WTC11 (cell line): ENCODE measurements around the gene EXOC3L4. TPM values are rescaled to one million over a fixed set of nuclear protein-coding genes. Genes with fewer than 3 reads are reported as not detected.
A peak's percentile ranks its signal among the peaks of the same experiment; 100 is the strongest.

ENCODE experiments used
- ATAC-seq: fragments of 200-7000 bp; cut with Tn5 transposase; 2 replicates; pipeline ENCODE4 v1.10.0; 2021; ENCODE audit warnings: mild to moderate bottlenecking, moderate library complexity
- CTCF ChIA-PET: fragments of 300-600 bp; sonication (Branson Sonifier 250); formaldehyde crosslinking; loops from one replicate; lab custom pipeline; 2021; ENCODE audit warnings: antibody characterized with exemption; lab: Charles Lee
- POLR2A ChIA-PET: fragments of 350-600 bp; sonication (Branson Sonifier 250); formaldehyde crosslinking; loops from one replicate; lab custom pipeline; 2021; ENCODE audit warnings: antibody characterized with exemption; lab: Charles Lee
- DNase-seq: peaks from one replicate; pipeline ENCODE4 v3.0.0; 2021; ENCODE audit warnings: low spot score
- H3K27ac Mint-ChIP-seq: 2 replicates; pipeline ENCODE4 v1.8.0; 2021; ENCODE audit warnings: mixed read lengths
- H3K27me3 Mint-ChIP-seq: 2 replicates; pipeline ENCODE4 v1.8.0; 2021; ENCODE audit warnings: low read depth, mild to moderate bottlenecking, moderate library complexity, mixed read lengths
- H3K36me3 Mint-ChIP-seq: 2 replicates; pipeline ENCODE4 v1.8.0; 2021; ENCODE audit warnings: mixed read lengths
- H3K4me1 Mint-ChIP-seq: 2 replicates; pipeline ENCODE4 v1.8.0; 2022; ENCODE audit warnings: mixed read lengths
- H3K4me3 Mint-ChIP-seq: 2 replicates; pipeline ENCODE4 v1.8.0; 2021; ENCODE audit warnings: mild to moderate bottlenecking, moderate library complexity, mixed read lengths
- H3K9me3 Mint-ChIP-seq: 2 replicates; pipeline ENCODE4 v1.8.0; 2021; ENCODE audit warnings: mixed read lengths
- ELF4 ChIP-seq: sonication (generic); formaldehyde crosslinking; IDR thresholded peaks from 2 replicates; pipeline ENCODE4 v1.8.1; 2022; ENCODE audit warnings: low read depth, mild to moderate bottlenecking, moderate library complexity, missing genetic modification reagents
- ETV6 ChIP-seq: sonication (generic); formaldehyde crosslinking; IDR thresholded peaks from 2 replicates; pipeline ENCODE4 v1.8.1; 2022; ENCODE audit warnings: mild to moderate bottlenecking, missing genetic modification reagents
- GABPB1 ChIP-seq: sonication (generic); formaldehyde crosslinking; IDR thresholded peaks from 2 replicates; pipeline ENCODE4 v1.8.1; 2023; ENCODE audit warnings: mild to moderate bottlenecking, missing genetic modification reagents
- IRF1 ChIP-seq: sonication (generic); formaldehyde crosslinking; IDR thresholded peaks from 2 replicates; pipeline ENCODE4 v1.8.0; 2023; ENCODE audit warnings: missing genetic modification reagents
- JUN ChIP-seq: sonication (generic); formaldehyde crosslinking; IDR thresholded peaks from 2 replicates; pipeline ENCODE4 v1.8.0; 2023; ENCODE audit warnings: mild to moderate bottlenecking, missing genetic modification reagents
- MYBL2 ChIP-seq: sonication (generic); formaldehyde crosslinking; IDR thresholded peaks from 2 replicates; pipeline ENCODE4 v1.8.1; 2023; ENCODE audit warnings: mild to moderate bottlenecking, moderate library complexity, missing genetic modification reagents
- NFATC4 ChIP-seq: fragments of 250-450 bp; sonication (Bioruptor Pico); IDR thresholded peaks from 2 replicates; pipeline ENCODE4 v1.9.0; 2021; ENCODE audit warnings: mild to moderate bottlenecking
- ZNF121 ChIP-seq: sonication (generic); formaldehyde crosslinking; IDR thresholded peaks from 2 replicates; pipeline ENCODE4 v1.8.0; 2023; ENCODE audit warnings: missing genetic modification reagents
- ZNF396 ChIP-seq: fragments of 250-450 bp; sonication (Bioruptor Pico); IDR thresholded peaks from 2 replicates; pipeline ENCODE4 v1.8.0; 2021; ENCODE audit warnings: mild to moderate bottlenecking, moderate library complexity, borderline replicate concordance
- total RNA-seq: library from RNA; stranded (reverse); gene quantifications from 3 replicates; pipeline ENCODE4 v1.2.3, GENCODE V29; 2021
- TF ChIP-seq, protein P1 (sequence below): sonication (generic); formaldehyde crosslinking; IDR thresholded peaks from 2 replicates; pipeline ENCODE4 v1.8.1; 2022; ENCODE audit warnings: missing genetic modification reagents, borderline replicate concordance
- TF ChIP-seq, protein P2 (sequence below): sonication (generic); formaldehyde crosslinking; conservative IDR thresholded peaks from 2 replicates; pipeline ENCODE4 v1.8.1; 2022; ENCODE audit warnings: mild to moderate bottlenecking, missing genetic modification reagents
- TF ChIP-seq, protein P3 (sequence below): sonication (generic); formaldehyde crosslinking; IDR thresholded peaks from 2 replicates; pipeline ENCODE4 v1.8.1; 2023; ENCODE audit warnings: mild to moderate bottlenecking, missing genetic modification reagents, moderate library complexity
- TF ChIP-seq, protein P4 (sequence below): sonication (generic); formaldehyde crosslinking; IDR thresholded peaks from 2 replicates; pipeline ENCODE4 v1.8.1; 2022; ENCODE audit warnings: low read depth, mild to moderate bottlenecking, moderate library complexity, missing genetic modification reagents, borderline replicate concordance

Gene EXOC3L4
- total RNA-seq, 1 experiment from 2014 or later: 0.42 TPM

- ATAC-seq: no peak
- Mint-ChIP-seq H3K4me3 (no peak overlapping the region), H3K9me3 (no peaks in the 10 kb centered on the region), H3K36me3 (no peaks in the 10 kb centered on the region), H3K4me1 (peaks cover 14% of the 10 kb centered on the region), H3K27me3 (peaks cover 56% of the 10 kb centered on the region), H3K27ac (no peak overlapping the region)
- ChIA-PET CTCF (interaction anchor here (1.1 to 6.3 kb wide), 7 partner anchors 9 to 200 kb away, joined by 3 to 199 read pairs (median 60); partner anchors contain the start of gene TNFAIP2), POLR2A (interaction anchor here (0.5 to 1.6 kb wide), 2 partner anchors 25 to 244 kb away, joined by 3 read pairs; no protein-coding TSS in a partner anchor)
- DNase-seq: peak; percentile 50
- 0 out of 2 replicates have a peak, but pooled peaks have one; percentile 40 for TF ChIP-seq ETV6
- TF ChIP-seq, protein P1, sequence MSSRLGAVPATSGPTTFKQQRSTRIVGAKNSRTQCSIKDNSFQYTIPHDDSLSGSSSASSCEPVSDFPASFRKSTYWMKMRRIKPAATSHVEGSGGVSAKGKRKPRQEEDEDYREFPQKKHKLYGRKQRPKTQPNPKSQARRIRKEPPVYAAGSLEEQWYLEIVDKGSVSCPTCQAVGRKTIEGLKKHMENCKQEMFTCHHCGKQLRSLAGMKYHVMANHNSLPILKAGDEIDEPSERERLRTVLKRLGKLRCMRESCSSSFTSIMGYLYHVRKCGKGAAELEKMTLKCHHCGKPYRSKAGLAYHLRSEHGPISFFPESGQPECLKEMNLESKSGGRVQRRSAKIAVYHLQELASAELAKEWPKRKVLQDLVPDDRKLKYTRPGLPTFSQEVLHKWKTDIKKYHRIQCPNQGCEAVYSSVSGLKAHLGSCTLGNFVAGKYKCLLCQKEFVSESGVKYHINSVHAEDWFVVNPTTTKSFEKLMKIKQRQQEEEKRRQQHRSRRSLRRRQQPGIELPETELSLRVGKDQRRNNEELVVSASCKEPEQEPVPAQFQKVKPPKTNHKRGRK (CRISPR knock-in tag): no peak
- TF ChIP-seq ELF4 (CRISPR knock-in tag): no peak
- TF ChIP-seq ZNF396: no peak
Observed at GRCh38 chr14:103101963-103102688, 7.6 kb downstream of the EXOC3L4 start.

DNA sequence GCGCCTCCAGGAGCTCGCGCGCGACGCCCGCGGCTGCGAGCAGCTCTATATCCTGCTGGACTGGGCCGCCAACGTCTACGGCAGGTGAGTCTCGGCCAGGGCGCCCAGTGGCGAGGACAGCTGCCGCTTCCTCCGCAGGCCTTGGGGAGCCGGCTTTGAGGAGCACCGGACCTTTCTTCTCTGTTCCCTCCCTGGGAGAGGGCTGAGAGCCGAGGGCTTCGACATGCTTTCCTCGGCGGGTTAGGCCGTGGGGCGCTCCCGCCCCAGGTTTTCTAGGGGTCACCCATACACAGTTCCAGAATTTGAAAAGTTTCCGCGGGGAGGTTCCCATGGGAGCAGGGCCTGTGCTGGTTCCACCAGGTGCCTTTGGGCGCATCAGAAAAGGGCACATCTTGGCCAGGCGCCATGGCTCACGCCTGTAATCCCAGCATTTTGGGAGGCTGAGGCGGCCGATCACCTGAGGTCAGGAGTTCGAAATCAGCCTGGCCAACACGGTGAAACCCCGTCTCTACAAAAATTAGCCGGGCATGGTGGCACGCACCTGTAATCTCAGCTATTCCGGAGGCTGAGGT lies 8.2 kb downstream of the EXOC3L4 start:
- DNase-seq: peak; percentile 24
- H3K4me1 Mint-ChIP-seq: peaks cover 14% of the 10 kb centered on the region
- ChIA-PET POLR2A (interaction anchor here (0.5 to 1.6 kb wide), 2 partner anchors 24 to 267 kb away, joined by 3 to 5 read pairs; no protein-coding TSS in a partner anchor), CTCF (interaction anchor here (1.1 to 6.3 kb wide), 6 partner anchors 8 to 199 kb away, joined by 3 to 199 read pairs (median 67); partner anchors contain the start of gene TNFAIP2)
- H3K9me3 Mint-ChIP-seq: no peaks in the 10 kb centered on the region
- H3K4me3 Mint-ChIP-seq: no peak overlapping the region
- TF ChIP-seq MYBL2 (CRISPR knock-in tag) (no peak), IRF1 (CRISPR knock-in tag) (no peak), NFATC4 (no peak), JUN (CRISPR knock-in tag) (no peak)
- TF ChIP-seq, protein P2, sequence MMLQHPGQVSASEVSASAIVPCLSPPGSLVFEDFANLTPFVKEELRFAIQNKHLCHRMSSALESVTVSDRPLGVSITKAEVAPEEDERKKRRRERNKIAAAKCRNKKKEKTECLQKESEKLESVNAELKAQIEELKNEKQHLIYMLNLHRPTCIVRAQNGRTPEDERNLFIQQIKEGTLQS: no peak
- TF ChIP-seq, protein P3, sequence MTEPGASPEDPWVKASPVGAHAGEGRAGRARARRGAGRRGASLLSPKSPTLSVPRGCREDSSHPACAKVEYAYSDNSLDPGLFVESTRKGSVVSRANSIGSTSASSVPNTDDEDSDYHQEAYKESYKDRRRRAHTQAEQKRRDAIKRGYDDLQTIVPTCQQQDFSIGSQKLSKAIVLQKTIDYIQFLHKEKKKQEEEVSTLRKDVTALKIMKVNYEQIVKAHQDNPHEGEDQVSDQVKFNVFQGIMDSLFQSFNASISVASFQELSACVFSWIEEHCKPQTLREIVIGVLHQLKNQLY (CRISPR knock-in tag): no peak
- no peak overlapping the region for H3K27ac Mint-ChIP-seq
- ATAC-seq: no peak
- no peaks in the 10 kb centered on the region for H3K36me3 Mint-ChIP-seq
- H3K27me3 Mint-ChIP-seq: peaks cover 54% of the 10 kb centered on the region

GRCh38 chr14:103103461-103104388 lies 9.2 kb downstream of the EXOC3L4 start:
- H3K27ac Mint-ChIP-seq: no peak overlapping the region
- CTCF ChIA-PET: interaction anchor here (0.5 to 6.3 kb wide), 27 partner anchors 8 to 419 kb away, joined by 3 to 199 read pairs (median 15); partner anchors contain the start of genes CDC42BPB, CKB, EXOC3L4 and TNFAIP2
- DNase-seq: peak; percentile 46
- H3K27me3 Mint-ChIP-seq: peaks cover 54% of the 10 kb centered on the region
- 0 out of 2 replicates have a peak, but pooled peaks have one; percentile 4 for ATAC-seq
- peak overlapping the region; percentile 56 for H3K4me3 Mint-ChIP-seq
- H3K4me1 Mint-ChIP-seq: peaks cover 22% of the 10 kb centered on the region
- POLR2A ChIA-PET: no interaction called here
- H3K9me3 Mint-ChIP-seq: no peaks in the 10 kb centered on the region
- TF ChIP-seq ZNF121 (CRISPR knock-in tag) (peak; percentile 75; the same call in 1 of the 2 replicates), GABPB1 (CRISPR knock-in tag) (peak; percentile 29; the same call in 1 of the 2 replicates)
- TF ChIP-seq, protein P4, sequence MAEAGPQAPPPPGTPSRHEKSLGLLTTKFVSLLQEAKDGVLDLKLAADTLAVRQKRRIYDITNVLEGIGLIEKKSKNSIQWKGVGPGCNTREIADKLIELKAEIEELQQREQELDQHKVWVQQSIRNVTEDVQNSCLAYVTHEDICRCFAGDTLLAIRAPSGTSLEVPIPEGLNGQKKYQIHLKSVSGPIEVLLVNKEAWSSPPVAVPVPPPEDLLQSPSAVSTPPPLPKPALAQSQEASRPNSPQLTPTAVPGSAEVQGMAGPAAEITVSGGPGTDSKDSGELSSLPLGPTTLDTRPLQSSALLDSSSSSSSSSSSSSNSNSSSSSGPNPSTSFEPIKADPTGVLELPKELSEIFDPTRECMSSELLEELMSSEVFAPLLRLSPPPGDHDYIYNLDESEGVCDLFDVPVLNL: no peak
- no peaks in the 10 kb centered on the region for H3K36me3 Mint-ChIP-seq
